Measurements from ENCODE around the gene TLE2.

DNA sequence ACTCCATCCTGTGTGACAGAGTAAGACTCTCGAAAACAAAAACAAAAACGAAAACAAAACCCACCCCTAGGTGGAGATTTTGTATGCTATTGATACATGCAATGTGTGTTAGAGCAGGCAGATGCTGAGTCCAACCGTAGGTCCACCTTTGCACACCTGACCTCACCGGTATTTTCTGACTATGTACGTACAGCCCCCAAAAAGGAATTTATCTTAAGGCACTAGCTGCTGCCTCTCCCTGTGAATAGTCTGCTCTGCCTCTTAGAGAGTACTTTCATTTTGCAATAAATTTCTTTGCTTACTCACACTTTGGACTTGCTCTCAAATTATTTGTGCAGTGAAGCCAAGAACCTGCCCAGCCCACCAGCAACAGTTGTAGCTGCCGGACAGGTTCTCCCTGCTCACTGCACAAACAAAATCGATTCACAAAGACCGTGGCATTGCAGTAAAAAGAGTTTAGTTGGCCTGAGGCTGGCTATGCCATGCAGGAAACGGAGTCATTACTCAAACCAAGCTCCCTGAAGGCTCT lies 76.1 kb downstream of the TLE2 start:
- TF ChIP-seq CTCF (optimal IDR thresholded peaks at IDR 0.05 in 1 of 3, IDR thresholded peaks at IDR 0.05 in 1 of 3, conservative IDR thresholded peaks at IDR 0.05 in 1 of 3; ENCODE audit: extremely low read depth in 1 of 3, insufficient read depth in 2 of 3, low read length in 3 of 3) (peak in 2 of 3 experiments; percentile 11 to 22), EZH2 (IDR thresholded peaks at IDR 0.05; ENCODE audit: low read length) (no peak)

All from keratinocyte (primary cell).